ENCODE results near the gene RBM19. TPM values are rescaled to one million over a fixed set of nuclear protein-coding genes. Genes with fewer than 3 reads are reported as not detected.
"Not testable (repeated sequence)": the region's sequence is repeated elsewhere in the genome, so short reads cannot be mapped to it uniquely, and the experiment has no call there.

The RBM19 gene
- total RNA-seq, 1 experiment from 2014 or later: 23.8 TPM

DNA sequence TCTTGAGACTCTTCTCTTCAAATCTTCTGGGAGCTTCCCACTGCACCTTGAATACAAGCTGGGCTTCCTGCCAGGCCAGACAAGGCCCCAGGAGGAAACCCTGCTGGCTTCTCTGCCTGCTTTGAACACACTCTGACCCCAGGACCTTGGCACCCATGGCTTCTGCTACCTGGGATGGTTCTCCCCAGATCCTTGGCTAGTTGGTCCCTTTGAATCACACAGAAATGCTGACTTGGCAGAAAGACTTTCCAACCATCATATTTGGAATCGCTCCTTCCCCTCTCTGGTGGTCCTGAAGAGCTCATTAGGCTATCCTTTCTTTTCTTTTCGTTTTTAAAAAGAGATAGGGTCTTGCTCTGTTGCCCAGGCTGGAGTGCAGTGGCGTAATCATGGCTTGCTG lies 132.7 kb downstream of the RBM19 start:
- DNase-seq (ENCODE audit: low read depth): no peak
- in situ Hi-C loops (cut with HindIII; ENCODE audit: low pct_unique_long_range_greater_than_20kb, low sequenced_read_pairs): no loop called here

DNA sequence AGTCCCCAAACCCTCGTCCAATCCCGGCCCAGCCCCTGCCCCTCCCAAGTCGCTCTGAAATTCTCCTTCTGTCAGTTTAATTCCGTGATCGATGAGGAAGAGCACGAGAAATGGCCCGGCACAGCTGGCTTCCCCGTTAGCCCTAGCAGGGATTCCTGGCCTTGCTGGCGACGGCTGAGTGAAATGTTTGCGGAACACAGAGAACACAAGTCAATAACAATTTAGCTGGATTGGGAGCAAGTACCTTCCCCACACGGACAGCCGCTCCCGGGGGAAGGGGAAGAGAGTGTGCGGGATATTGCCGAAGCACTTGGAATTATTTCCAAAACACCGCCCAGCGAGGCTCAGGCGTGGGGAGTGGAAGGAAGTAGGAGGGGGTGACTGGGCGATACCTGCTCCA lies 134.6 kb downstream of the RBM19 start:
- in situ Hi-C loops (cut with HindIII; ENCODE audit: low pct_unique_long_range_greater_than_20kb, low sequenced_read_pairs): no loop called here

DNA sequence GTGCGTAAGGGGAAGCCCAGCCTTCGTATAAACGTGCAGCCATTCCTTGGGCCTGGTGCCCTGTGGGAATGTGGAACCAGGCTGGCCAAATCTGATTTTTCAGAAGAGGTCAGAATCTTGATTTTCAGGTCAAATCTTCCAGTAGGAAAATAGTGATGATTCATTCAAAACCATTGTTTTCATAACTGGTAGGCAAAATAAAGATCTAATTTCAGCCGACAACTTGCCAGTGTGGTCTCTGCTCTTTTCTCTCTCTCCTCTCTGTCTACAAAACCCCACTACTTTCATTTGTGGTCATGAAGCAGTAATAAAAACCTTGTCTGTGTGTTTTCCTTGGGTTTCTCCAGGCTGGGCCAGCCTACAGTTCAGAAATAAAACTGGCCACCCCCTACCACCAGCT lies 135.1 kb downstream of the RBM19 start:
- in situ Hi-C loops (cut with HindIII; ENCODE audit: low pct_unique_long_range_greater_than_20kb, low sequenced_read_pairs): no loop called here
- DNase-seq (ENCODE audit: low read depth): no peak

More for the DNA sequence above, 134.6 kb downstream of the RBM19 start:
- DNase-seq (ENCODE audit: low read depth): no peak

DNA sequence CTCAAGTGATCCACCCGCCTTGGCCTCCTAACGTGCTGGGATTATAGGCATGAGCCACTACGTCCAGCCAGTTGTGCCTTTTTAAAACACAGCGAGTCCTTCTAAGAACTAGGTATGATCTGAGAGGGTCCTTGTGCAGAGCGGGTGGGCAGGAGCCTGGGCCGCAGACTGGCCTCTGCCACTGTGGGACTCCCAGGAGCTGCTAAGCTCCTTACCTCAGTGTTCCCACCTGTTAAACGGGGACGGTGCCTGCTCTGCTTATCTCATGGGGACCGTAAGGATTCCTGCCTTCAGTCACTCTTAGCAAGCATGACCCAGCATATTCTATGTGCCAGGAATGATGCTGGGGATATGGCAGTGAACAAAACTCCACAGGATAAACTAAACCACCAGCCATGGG lies 136.9 kb downstream of the RBM19 start:
- no peak for DNase-seq (ENCODE audit: low read depth)
- in situ Hi-C loops (cut with HindIII; ENCODE audit: low pct_unique_long_range_greater_than_20kb, low sequenced_read_pairs): no loop called here

DNA sequence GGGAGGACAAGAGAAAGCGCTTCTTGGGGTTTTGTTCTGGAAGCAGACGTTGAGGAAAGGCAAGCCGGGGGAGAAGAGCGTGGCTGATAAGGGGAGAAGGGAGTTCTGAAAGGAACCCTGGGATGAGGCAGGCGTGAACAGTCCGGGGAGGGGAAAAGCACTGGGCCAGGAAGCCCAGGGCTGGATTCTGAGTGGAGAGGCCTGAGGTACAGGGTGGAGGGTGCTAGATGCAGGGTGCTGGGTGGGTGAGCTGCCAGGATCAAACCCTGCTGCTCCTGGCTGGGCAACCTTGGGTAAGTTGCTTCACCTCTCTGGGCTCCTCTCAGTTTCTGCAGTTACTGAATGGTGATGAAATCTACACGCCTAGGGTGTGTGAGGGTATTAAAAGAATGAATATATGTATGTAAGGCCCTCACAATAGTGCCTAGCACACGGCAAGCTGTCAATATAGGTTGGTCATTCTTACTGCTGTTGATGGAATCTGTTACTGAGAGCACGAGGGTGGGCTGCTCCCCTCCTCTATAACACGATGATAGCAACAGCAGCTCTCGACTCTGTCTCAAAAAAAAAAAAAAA lies 138.5 kb downstream of the RBM19 start:
- DNase-seq (ENCODE audit: low read depth): no peak
- in situ Hi-C loops (cut with HindIII; ENCODE audit: low pct_unique_long_range_greater_than_20kb, low sequenced_read_pairs): no loop called here

DNA sequence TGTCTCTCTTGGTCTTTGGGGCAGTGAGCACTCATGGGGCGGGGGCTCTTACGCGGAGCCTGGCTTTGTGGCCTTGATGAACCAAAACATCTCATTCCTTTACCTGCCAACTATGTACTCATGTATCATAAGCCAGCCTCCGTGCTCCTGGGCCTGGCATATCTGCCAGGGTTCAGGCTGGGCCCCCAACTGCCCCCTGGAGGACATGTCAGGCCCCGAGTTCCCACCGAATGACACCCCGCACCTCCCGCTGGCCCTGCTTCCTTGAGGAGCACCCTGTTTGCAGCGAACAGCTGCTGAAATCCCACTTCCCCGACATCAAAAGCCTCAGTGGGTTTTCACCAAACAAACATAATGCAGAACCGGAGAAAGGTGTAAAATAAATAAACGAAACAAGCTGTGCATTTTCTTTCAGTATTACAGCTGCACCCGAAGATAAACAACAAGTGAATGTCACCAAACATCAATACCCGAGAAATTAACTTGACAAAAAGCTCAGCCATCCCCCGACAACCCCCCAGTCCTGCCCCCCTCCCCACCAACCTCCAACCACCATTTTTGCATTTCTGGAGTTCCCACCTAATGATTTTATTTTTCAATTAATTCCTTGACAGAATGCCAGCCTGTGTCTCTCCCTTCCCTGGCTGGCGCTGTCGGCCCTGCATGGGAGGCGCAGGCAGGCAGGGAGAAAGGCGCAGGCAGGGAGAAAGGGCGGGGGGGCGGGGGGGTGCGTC lies 139.2 kb downstream of the RBM19 start:
- in situ Hi-C loops (cut with HindIII; ENCODE audit: low pct_unique_long_range_greater_than_20kb, low sequenced_read_pairs): no loop called here
- no peak for DNase-seq (ENCODE audit: low read depth)

DNA sequence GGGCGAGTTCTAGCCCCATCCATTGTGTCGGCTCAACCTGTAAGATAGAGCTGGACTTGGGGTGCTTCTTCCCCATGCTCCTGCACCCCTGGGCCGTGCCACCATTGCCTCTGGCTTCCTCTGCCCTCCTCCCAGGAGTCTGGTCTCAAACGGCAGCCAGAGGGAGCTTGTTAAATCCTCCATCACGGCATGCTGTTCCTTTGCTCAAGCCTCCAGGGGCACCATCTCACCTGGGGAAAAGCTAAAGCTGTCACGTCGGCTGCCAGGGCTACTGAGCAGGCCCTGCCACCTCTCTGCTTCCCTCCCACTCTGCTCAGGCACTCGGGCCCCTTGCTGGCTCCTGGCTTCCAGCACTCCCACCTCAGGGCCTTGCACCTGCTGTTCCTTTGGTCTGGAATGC lies 140.4 kb downstream of the RBM19 start:
- in situ Hi-C loops (cut with HindIII; ENCODE audit: low pct_unique_long_range_greater_than_20kb, low sequenced_read_pairs): no loop called here
- DNase-seq (ENCODE audit: low read depth): no peak

DNA sequence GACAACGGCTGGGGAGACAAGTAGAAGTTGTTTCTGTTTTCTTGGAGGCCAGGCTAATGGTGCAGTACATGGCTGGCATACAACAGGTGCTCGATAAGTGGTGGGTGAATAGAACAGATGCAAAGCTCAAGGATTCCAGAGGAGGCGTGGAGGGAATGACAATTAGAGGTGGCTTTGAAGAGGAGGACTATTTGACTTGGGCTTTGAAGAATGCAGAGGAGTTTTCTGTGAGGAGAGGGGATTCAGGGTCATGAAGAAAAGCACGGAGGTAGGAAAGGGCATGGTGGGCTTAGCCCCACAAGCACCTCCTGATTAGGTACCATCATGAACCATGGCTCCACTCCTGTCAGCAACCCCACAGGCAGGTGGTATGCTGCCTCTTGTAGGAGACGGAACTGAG lies 142.3 kb downstream of the RBM19 start:
- no peak for DNase-seq (ENCODE audit: low read depth)
- in situ Hi-C loops (cut with HindIII; ENCODE audit: low pct_unique_long_range_greater_than_20kb, low sequenced_read_pairs): no loop called here

DNA sequence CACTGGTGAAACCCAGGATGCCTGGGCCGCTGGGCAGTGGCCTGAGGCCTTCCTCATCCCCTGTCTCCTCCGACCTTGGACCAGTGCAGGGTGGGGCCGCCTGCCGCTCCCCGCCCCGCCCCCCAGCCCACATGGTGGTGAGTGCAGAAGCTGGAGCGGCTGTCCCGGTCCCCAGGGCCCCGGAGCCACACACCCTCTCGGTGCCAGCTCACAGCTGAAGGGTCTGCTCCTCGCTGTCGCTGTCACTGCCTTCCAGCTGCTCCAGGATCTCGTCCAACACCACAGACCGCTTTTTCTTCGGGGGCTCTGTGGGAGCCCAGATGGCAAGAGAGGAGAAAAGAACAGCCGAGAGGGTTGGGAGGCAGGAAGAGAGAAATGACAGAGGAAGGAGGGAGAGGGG lies 143.1 kb downstream of the RBM19 start:
- DNase-seq (ENCODE audit: low read depth): no peak
- in situ Hi-C loops (cut with HindIII; ENCODE audit: low pct_unique_long_range_greater_than_20kb, low sequenced_read_pairs): no loop called here

DNA sequence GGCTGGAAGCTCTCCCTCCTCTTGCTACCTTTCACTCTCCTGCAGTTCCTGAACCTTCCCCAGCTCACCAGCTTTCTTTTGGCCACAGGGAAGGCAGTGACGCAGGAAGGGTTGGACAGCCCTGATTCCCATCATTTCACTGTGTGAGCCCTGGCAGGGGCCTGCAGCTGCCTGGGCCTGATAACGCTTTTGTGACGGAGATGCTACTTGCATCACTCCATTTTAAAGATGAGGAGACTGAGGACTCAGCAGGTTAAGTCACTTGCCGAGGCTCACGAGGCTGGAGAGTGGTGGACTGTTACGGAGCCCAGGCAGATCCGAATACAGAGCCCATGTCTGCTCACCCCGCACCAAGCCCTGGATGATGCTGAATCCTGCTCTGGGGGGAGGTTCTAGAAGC lies 145.3 kb downstream of the RBM19 start:
- DNase-seq (ENCODE audit: low read depth): no peak
- in situ Hi-C loops (cut with HindIII; ENCODE audit: low pct_unique_long_range_greater_than_20kb, low sequenced_read_pairs): no loop called here

DNA sequence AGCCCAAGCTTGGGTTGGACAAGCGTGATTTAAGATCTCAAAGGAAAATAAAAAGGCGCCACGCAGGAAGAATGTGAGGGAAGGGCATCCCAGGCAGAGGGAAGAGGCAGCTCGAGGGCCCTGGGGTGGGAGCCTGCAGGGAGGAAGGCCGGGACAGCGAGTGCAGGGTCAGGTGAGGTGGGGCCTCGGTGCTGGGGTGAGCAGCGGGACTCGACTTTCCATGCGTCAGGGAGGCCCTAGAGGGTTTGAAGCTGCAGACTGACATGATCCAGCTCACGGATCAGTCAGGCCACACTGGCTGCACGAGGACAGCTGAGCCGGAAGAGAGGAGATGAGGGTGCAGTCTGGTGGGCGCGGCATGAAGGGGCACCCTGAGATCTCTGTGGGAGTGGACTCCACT lies 145.8 kb downstream of the RBM19 start:
- in situ Hi-C loops (cut with HindIII; ENCODE audit: low pct_unique_long_range_greater_than_20kb, low sequenced_read_pairs): no loop called here
- DNase-seq (ENCODE audit: low read depth): no peak

DNA sequence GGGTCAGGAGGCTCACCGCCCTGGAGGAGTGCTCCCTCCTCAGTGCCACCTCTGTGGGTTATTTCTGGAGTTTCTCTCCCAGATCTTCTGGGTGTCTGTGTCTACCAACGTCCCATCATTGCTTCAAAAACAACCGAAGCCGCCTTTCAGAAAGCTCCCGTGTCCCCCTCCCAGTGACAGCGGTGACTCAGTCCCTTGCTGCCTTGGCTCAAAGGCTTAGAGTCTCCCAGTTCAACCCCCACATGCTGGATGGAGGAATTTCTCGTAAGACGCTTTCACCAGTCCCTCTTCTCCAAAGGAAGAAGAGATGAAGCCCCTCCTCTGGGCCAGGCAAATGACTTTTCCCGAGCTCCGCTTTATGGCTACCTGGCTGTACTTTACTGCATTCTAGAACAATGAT lies 146.6 kb downstream of the RBM19 start:
- no peak for DNase-seq (ENCODE audit: low read depth)
- in situ Hi-C loops (cut with HindIII; ENCODE audit: low pct_unique_long_range_greater_than_20kb, low sequenced_read_pairs): no loop called here

DNA sequence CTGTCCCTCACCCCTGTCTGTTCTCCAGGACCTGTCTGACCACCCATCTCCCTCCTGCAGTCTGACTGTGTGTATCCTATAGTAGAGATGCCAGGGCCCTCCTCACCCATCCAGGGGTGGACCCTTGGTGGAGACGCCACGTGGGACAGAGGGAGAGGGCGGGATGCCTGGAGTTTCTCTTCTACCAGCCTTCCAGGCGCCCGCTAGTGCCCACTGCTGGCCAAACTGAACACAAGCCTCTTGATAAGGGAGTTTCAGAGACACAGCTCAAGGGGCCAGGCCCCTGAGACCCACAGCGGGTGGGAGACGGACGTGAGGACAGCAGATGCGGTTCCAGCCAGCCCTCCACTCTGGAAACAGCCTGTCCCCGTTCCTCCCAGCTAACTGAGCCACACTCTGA lies 147.3 kb downstream of the RBM19 start:
- in situ Hi-C loops (cut with HindIII; ENCODE audit: low pct_unique_long_range_greater_than_20kb, low sequenced_read_pairs): no loop called here
- DNase-seq (ENCODE audit: low read depth): no peak

DNA sequence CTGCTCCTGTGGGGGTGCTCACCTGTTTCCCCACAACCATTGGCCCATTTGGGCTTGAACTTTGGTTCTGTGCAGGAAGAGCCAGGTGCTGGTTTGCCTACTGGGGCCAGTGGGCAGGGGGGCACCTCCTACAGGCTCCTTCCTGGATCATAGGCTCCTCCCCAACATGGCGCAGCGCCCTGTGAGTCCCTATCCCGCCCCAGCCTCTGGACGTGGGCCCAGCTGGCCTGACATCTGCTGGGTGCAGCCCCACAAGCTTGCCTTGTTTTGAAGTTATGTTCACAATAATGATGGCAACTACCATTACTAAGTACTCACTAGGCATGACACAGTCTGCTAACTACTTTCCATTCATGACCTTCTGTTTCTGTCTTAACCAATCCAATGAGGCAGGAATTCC lies 147.8 kb downstream of the RBM19 start:
- in situ Hi-C loops (cut with HindIII; ENCODE audit: low pct_unique_long_range_greater_than_20kb, low sequenced_read_pairs): no loop called here

DNA sequence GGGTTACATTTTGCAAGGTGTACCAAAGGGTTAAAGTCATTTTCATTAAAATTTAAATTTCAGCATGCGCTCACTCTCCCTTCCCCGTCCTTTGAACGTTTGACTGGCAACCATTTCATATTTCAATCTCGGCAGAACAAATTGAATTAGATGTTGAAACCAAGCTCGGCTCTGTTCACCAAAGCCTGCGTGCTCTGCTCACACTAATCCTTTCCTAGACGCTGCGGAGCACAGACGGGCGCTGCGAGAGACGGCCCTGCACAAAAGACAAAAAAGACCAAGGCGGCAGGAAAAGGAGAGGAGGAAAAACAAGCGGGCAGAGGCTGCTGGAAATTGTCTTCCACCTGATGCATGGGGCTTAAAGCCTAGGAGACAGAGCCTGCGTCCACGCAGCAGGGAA lies 149.3 kb downstream of the RBM19 start:
- no peak for DNase-seq (ENCODE audit: low read depth)
- in situ Hi-C loops (cut with HindIII; ENCODE audit: low pct_unique_long_range_greater_than_20kb, low sequenced_read_pairs): no loop called here

More for the DNA sequence above, 147.8 kb downstream of the RBM19 start:
- DNase-seq (ENCODE audit: low read depth): no peak

DNA sequence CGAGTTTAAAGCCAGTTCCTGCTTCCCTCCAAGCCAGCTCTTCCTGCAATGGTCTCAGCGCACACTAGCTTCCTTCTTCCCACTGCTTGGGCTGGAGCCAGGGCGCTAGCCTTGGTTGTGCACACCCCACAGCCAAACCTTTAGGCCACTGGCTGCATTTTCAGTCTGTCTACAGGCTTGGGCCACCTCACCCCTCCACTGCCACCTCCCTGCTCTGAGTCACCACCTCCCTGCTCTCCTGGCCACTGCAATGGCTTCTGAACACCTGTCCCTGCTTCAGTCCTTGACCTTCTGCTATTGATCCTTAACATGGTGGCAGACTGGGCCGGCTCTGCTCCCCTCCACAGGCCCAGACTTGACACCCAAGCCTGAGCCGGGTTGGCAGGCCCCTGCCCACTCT lies 151.1 kb downstream of the RBM19 start:
- in situ Hi-C loops (cut with HindIII; ENCODE audit: low pct_unique_long_range_greater_than_20kb, low sequenced_read_pairs): no loop called here
- no peak for DNase-seq (ENCODE audit: low read depth)

DNA sequence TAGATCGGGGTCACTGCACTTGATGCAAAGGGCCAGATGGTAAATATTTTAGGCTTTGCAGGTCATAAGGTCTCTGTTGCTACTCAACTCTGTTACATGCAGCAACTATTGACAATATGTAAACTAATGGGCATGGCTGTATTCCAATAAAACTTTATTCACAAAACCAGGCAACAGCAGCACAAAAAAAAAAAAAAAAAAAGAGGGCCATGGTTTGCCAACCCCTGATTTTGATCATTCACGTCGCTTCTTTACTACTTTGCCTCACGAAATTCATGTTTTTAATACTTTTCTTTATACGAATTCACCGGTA lies 152.9 kb downstream of the RBM19 start:
- in situ Hi-C loops (cut with HindIII; ENCODE audit: low pct_unique_long_range_greater_than_20kb, low sequenced_read_pairs): no loop called here

DNA sequence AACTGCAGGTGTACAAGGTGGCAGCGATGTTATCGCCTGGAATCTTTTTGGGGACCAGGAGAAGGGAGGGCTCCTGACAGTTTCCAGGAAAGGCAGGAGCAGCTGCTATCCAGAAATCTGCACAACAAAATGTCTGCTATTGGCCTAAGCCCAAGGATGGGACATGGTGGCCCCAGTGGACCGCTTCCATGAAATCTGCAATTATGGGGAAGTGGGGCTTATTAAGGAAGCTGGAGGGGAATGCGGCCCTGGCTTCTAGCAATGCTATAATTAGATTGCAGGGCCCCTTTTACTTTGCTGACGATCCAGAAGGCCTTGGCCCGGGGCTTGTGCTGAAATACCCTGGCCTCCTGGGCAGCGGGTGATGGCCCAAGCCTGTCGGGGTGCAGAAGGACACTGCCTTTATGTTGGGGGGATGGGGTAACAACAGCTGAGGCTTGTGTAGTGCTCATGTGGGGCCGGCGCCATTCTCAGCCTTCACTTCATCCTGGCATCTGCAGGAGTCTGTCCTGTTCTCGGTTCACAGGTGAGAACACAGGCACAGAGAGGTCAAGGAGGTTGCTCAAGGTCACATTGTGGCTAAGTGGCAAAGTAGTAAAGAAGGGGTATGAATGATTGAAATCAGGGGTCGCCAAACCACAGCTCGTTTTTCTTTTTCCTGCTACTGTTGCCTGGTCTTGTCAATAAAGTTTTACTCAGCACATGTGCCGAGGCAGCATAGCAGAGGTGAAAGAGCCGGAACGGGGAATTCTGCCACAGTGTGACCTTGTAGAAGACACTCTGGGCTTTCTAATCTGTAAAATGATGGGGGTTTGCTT lies 153.5 kb downstream of the RBM19 start:
- in situ Hi-C loops (cut with HindIII; ENCODE audit: low pct_unique_long_range_greater_than_20kb, low sequenced_read_pairs): no loop called here
- DNase-seq (ENCODE audit: low read depth): no peak

More for the DNA sequence above, 152.9 kb downstream of the RBM19 start:
- DNase-seq (ENCODE audit: low read depth): no peak

DNA sequence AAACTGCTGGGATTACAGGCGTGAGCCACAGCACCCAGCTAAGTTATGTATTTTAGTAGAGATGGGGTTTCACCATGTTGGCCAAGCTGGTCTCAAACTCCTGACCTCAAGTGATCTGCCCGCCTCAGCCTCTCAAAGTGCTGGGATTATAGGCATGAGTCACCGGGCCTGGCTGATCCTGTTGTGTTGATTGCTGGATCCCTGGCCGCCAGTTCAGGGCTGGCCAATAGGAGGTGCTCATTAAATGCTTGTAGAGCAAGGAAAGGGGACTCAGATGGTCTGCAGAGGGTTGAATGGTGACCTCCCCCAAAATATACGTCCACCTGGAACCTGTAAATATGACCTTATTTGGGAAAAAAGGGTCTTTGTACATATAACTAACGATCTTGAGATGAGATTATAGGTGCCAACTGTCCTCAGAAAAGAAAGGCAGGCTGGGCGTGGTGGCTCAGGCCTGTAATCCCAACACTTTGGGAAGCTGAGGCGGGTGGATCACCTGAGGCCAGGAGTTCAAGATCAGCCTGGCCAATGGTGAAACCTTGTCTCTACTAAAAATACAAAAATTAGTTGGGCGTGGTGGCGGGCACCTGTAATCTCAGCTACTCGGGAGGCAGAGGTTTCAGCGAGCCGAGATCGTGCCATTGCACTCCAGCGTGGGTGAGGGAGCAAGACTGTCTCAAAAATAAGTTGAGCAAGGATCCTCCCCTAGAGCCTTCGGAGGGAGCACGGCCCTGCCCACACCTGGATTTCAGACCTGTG lies 156.5 kb downstream of the RBM19 start:
- DNase-seq (ENCODE audit: low read depth); in situ Hi-C loops (cut with HindIII; ENCODE audit: low pct_unique_long_range_greater_than_20kb, low sequenced_read_pairs): not testable (repeated sequence)

Data from Caki2 (cell line).